Smooth muscle cell of trachea (primary cell): ENCODE measurements around the gene AQP4. TPM values are rescaled to one million over a fixed set of nuclear protein-coding genes. Genes with fewer than 3 reads are reported as not detected.

Experiments used
- total RNA-seq: library from RNA; depleted of rRNA; stranded (reverse); fragments of >200 nt; gene quantifications from 2 replicates; pipeline ENCODE4 v1.2.1, GENCODE V29; 2014

Gene AQP4, protein sequence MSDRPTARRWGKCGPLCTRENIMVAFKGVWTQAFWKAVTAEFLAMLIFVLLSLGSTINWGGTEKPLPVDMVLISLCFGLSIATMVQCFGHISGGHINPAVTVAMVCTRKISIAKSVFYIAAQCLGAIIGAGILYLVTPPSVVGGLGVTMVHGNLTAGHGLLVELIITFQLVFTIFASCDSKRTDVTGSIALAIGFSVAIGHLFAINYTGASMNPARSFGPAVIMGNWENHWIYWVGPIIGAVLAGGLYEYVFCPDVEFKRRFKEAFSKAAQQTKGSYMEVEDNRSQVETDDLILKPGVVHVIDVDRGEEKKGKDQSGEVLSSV
- total RNA-seq = not detected in 2 replicates

DNA sequence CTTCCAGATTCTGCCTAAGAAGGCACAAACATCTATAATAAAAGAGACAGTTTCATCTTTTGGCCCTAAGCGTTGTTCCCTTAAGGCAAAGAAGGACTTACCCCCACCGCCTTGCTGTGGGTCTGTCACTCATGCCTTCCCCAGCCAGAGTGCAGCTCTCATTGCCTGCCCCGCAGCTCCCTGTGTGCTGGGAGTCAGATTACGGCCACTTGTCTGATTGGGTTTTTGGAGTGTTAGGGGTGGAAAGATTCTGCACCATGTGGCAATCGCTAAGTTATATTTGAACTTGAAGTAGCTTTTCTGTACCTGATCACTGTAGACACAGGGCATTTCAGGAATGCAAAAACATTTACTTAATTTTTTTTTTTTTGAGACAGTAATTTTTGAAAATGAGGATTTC, at the start of gene AQP4:
Gene AQP4, minus strand, starts transcription at position 151 of the 400 bp plus-strand sequence. Its CDS starts 18 bp downstream, at position 133.

